Transverse colon (tissue), 4 donors: ENCODE measurements around the gene CREB3L4.

Source experiments
- EP300 ChIP-seq: sonication (generic); formaldehyde crosslinking; IDR thresholded peaks from one replicate; pipeline ENCODE4 v1.6.1; 2017; ENCODE audit warnings: antibody characterized with exemption, low read depth
- POLR2A ChIP-seq: fragments of 450-650 bp; IDR thresholded peaks from one replicate; pipeline ENCODE4 v1.6.1; 2016; ENCODE audit warnings: antibody characterized with exemption, mild to moderate bottlenecking, moderate library complexity
- POLR2AphosphoS5 ChIP-seq, 3 donors: sonication (generic); formaldehyde crosslinking; IDR thresholded peaks; one replicate each; pipeline ENCODE4 v1.6.1; 2016; ENCODE audit warnings: antibody characterized with exemption in 3 of 3
- TF ChIP-seq, protein P1 (sequence below), 5 experiments: fragments of 200-600 bp in 3 of 5; fragments of 450-650 bp in 2 of 5; sonication (generic) in 3 of 5; IDR thresholded peaks; 1 replicate in 2 of 5; 2 replicates in 3 of 5; pipeline ENCODE4 v1.5.1; 2016 to 2017; ENCODE audit warnings: antibody characterized with exemption in 5 of 5, inconsistent platforms in 3 of 5, mild to moderate bottlenecking in 2 of 5, moderate library complexity in 1 of 5

- TF ChIP-seq POLR2A (no peak), POLR2AphosphoS5 (IDR thresholded peaks at IDR 0.05) (no peak), EP300 (no peak)
- TF ChIP-seq, protein P1, sequence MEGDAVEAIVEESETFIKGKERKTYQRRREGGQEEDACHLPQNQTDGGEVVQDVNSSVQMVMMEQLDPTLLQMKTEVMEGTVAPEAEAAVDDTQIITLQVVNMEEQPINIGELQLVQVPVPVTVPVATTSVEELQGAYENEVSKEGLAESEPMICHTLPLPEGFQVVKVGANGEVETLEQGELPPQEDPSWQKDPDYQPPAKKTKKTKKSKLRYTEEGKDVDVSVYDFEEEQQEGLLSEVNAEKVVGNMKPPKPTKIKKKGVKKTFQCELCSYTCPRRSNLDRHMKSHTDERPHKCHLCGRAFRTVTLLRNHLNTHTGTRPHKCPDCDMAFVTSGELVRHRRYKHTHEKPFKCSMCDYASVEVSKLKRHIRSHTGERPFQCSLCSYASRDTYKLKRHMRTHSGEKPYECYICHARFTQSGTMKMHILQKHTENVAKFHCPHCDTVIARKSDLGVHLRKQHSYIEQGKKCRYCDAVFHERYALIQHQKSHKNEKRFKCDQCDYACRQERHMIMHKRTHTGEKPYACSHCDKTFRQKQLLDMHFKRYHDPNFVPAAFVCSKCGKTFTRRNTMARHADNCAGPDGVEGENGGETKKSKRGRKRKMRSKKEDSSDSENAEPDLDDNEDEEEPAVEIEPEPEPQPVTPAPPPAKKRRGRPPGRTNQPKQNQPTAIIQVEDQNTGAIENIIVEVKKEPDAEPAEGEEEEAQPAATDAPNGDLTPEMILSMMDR (IDR thresholded peaks at IDR 0.05), result no peak
These were observed 25.6 kb upstream of the CREB3L4 start for GRCh38 chr1:153941826-153942725.
